ENCODE results near the gene BCO1.
A peak's percentile ranks its signal among the peaks of the same experiment; 100 is the strongest.

Gene BCO1

GRCh38 chr16:81237282-81237681 lies 1.2 kb upstream of the BCO1 start:
- DNase-seq = no peak

GRCh38 chr16:81237942-81238295 lies 570 bp upstream of the BCO1 start:
- DNase-seq = no peak

- no peak for DNase-seq
These were observed 1.1 kb downstream of the BCO1 start for GRCh38 chr16:81239367-81240121.

GRCh38 chr16:81241706-81242105 lies 3.2 kb downstream of the BCO1 start:
- DNase-seq = no peak

GRCh38 chr16:81242977-81243618 lies 4.6 kb downstream of the BCO1 start:
- no peak for DNase-seq

- DNase-seq = no peak
These were observed 5.5 kb downstream of the BCO1 start for GRCh38 chr16:81243942-81244341.

- no peak for DNase-seq
These were observed 13.4 kb downstream of the BCO1 start for GRCh38 chr16:81251871-81252270.

- DNase-seq = no peak
These were observed 14.7 kb downstream of the BCO1 start for GRCh38 chr16:81253141-81253540.

GRCh38 chr16:81254922-81255526 lies 16.5 kb downstream of the BCO1 start:
- no peak for DNase-seq

- no peak for DNase-seq
These were observed 21.4 kb downstream of the BCO1 start for GRCh38 chr16:81259916-81260315.

- peak in 1 of 5 donors; percentile 6 for DNase-seq
These were observed 22.7 kb downstream of the BCO1 start for GRCh38 chr16:81261049-81261648.

- no peak for DNase-seq
These were observed 25.2 kb downstream of the BCO1 start for GRCh38 chr16:81263470-81264220.

GRCh38 chr16:81264386-81264785 lies 25.9 kb downstream of the BCO1 start:
- no peak for DNase-seq

- DNase-seq = no peak
These were observed 26.6 kb downstream of the BCO1 start for GRCh38 chr16:81265052-81265451.

GRCh38 chr16:81265658-81266451 lies 27.4 kb downstream of the BCO1 start:
- no peak for DNase-seq

GRCh38 chr16:81266680-81267095 lies 28.2 kb downstream of the BCO1 start:
- peak in 1 of 5 donors; percentile 1 for DNase-seq

- no peak for DNase-seq
These were observed 30.0 kb downstream of the BCO1 start for GRCh38 chr16:81268509-81268908.

- DNase-seq = no peak
These were observed 34.9 kb downstream of the BCO1 start for GRCh38 chr16:81273223-81273950.

GRCh38 chr16:81275064-81275532 lies 36.6 kb downstream of the BCO1 start:
- DNase-seq = no peak

GRCh38 chr16:81275795-81276194 lies 37.3 kb downstream of the BCO1 start:
- DNase-seq = no peak

- no peak for DNase-seq
These were observed 37.8 kb downstream of the BCO1 start for GRCh38 chr16:81276323-81276722.

Measured in T-helper 1 cell (primary cell).